Inferior parietal cortex (tissue), 1 donor: ENCODE results near the gene UNC5C.
A peak's percentile ranks its signal among the peaks of the same experiment; 100 is the strongest.
"Not testable (repeated sequence)": the region's sequence is repeated elsewhere in the genome, so short reads cannot be mapped to it uniquely, and the experiment has no call there.

Source experiments
- DNase-seq: peaks from one replicate; pipeline ENCODE4 v3.0.0-alpha.2; 2016; ENCODE audit errors: extremely low spot score

Gene UNC5C

DNA sequence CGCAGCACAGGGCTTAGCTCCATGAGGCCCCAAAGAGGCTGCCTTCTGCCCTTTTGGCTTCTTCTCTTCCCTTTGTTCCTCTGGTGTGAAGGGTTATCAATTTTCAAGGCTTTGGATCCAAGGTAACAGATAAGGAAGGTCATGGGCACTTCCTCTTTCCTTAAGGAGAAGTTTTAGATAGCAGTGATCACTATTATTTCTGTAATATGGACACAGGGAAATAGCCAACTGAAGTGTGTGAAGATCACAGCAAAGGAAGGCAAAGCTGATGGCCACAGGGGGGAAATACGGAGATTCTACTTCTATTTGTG is 366.8 kb downstream of the UNC5C start:
- no peak for DNase-seq

GRCh38 chr4:95181243-95181995 is 367.4 kb downstream of the UNC5C start:
- DNase-seq, result no peak

DNA sequence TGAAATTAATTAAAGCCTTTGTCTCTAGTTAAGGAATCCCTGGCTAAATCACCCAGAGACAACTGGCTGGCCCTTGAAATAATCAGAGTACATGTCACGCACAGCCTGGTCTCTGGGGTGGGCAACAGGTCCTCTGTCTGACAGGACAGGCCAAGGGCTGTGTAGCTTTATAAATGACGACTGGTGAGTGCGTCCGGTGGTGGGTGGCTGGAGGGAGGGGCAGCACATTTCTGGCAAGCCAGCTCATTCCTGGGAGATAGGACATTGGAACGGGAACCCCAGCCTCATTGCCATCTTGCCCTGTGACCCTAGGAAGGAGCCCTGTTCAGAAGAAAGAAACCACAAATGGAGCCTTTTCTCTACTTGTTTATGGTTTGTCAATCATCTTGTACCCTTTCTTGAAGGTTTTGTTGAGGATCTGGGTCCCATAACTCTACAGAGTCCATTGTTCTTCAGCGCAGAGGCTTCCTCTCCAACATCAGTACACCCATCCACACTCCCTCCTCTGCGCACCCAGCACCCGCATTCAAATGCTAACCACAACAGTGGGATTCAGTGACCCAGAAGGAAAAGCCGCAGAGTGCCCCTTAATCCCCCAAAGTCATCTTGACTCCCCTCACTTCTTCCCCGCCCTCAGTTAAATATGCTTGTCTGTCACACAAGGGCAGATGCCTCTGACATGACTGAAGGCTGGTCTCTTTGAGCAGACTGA is 368.1 kb downstream of the UNC5C start:
- no peak for DNase-seq

GRCh38 chr4:95178938-95179337 is 369.8 kb downstream of the UNC5C start:
- DNase-seq, result no peak

DNA sequence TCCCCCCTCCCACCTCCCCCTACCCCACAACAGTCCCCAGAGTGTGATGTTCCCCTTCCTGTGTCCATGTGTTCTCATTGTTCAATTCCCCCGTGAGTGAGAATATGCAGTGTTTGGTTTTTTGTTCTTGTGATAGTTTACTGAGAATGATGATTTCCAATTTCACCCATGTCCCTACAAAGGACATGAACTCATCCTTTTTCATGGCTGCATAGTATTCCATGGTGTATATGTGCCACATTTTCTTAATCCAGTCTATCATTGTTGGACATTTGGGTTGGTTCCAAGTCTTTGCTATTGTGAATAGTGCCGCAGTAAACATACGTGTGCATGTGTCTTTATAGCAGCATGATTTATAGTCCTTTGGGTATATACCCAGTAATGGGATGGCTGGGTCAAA is 377.4 kb downstream of the UNC5C start:
- not testable (repeated sequence) for DNase-seq

DNA sequence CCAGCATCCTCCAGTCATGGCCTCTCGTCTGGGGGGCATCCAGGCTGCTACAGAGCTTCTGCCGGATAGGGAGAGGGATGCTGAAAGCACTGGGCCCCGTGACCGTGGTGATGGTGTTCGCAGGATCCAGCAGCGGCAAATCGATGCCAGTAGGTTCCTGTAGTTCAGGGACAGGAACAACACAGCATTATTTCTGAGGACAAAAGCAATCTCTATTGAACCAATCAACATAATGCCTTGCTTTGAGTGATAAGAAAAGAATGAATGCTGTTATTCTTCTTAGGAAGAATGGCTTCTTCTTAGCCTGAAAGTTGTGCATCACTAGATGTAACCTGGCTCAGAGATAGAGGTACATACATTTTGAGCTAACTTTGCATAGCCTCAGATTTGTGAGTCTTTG is 378.6 kb downstream of the UNC5C start:
- peak; percentile 61 for DNase-seq

DNA sequence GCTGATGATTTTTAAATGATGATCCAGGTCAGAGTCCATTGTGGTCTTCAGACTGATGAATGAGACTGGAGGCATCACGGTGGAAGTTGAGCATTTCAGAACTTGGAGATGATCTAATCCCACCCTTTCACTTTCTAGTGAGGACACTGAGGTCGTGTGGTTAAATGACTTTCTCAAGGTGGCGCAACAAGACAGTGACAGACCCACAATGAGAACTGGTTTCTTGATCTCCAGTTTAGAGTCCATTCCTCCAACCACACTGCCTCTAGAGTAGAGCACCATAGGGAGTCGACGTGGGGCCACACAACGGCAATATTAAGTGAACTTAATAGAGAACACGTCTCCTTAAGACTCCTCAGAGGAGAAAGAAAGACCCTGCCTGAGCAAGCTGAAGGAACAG is 381.0 kb downstream of the UNC5C start:
- no peak for DNase-seq

- DNase-seq, result peak; percentile 94
Measured at GRCh38 chr4:95165926-95166524, 382.7 kb downstream of the UNC5C start.

DNA sequence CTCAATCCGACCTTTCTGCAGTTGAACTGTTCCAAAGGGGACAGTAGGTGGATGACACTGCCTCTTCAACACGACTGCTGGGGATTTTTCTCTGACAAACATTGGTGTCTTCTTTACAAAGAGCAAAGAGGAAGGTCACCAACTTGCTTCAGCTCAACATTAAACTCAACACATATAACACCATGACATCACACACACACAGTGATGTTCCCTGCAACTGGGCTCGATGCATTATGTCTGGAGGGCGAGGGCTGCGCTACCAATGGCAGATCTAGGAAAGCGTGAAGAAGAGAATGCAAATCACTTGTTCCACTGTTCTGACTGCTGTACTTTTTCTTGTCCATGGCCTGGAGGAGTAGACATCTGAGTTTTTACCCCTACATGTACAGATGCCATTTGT is 385.9 kb downstream of the UNC5C start:
- no peak for DNase-seq

DNA sequence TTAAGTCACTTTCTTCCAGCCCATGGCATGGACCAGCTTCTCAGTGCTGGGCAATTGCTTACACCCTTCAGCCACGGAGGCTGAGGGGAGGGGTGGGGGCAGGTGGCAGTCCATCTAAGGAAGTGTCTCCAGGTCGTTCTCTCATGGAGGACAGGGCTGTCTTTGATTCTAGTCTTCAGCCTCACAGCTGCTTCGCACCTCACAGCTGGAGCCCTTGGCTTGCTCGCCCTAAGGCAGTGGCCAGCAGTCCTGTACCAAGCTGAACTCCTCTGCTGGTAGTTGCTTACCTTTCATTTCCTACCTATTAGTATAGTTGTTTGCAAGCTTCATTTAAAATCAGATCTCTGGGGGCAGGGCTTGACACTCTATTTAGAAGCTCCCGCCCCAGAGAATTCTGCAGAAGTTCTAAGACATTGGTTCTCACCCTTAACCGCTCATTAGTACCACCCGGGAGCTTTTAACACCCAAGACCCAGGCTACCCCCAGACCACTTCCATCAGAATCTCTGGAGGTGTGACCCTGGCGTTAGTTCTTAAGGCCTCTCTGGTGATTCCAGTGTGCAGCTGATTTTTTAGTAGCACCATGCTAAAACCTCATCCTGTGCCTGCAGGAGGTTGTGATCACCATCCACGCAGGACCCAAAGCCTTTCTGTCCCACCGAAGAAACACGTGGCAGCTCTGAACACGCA is 386.8 kb downstream of the UNC5C start:
- no peak for DNase-seq

DNA sequence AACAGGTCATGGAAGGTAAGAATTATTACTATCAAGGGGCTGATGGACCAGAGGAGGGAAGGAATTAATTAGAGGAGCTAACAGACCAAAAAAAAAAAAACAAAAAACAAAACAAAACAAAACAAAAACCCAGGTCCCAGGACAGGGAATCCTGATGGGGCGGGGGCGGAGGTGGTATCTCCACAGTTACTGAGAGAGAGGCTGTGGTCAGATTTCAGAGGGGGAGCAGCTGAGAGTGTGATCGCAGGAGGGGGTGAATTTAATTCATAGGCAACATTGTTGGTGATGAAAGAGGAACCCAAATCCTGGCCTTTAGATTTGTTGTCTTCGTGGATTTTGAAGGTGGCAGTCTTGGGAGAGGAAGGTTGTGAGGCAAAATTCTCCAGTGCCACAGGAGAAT is 389.4 kb downstream of the UNC5C start:
- DNase-seq, result no peak

DNA sequence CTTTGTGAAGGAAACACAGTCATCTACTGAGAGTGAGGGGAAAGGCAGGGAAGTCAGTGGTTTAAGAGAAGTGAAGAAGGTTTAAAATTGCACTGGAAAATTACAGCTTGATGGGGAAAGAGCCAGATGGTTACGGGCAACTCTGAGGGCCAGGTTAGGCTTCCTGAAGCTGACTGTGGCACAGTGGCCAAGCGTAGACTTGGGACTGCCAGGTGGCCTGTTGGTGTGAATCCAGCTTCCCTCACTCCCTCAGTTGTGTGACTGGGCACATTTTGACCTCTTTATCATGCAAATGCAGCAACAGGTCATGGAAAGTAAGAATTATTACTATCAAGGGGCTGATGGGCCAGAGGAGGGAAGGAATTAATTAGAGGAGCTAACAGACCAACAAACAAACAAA is 390.1 kb downstream of the UNC5C start:
- no peak for DNase-seq

DNA sequence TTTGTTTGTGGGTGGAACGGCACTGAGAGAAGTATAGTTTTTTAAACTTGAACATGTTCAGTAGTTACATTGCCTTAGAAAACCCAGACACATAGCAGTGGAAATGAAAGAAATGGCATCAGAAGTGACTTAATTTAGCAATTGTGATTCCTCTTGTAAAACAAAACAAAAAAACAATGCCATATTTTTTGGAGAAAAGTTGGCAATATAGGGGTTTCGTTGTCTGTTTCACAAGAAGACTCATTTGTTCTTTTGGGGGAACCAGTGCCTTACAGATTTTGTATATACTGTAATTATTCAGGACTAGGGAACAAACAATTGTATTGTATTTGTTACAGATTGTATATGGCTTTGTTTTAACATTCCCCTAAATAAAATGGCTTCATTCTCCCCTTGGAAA is 390.7 kb downstream of the UNC5C start:
- DNase-seq, result no peak

DNA sequence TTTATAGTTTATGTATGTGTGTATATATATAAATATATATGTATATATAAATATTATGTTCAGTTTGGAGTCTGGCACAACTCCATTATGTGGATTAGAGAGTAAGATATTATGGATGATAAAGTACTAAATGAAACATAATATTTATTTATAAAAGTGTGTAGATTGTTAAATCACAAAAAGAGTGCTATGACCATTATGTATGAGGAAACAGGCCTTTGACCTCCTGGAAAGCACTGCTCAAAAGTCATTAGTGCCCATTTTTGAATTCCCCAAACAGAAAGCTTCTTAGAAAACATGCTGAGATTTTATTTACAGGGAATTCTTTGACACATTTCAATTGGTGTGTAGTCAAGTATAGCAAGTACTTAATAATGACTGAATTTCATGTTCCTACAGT is 391.2 kb downstream of the UNC5C start:
- DNase-seq, result no peak

- DNase-seq, result no peak
Measured at GRCh38 chr4:95156452-95156765, 392.4 kb downstream of the UNC5C start.

GRCh38 chr4:95155759-95156451 is 392.9 kb downstream of the UNC5C start:
- DNase-seq, result peak; percentile 81

DNA sequence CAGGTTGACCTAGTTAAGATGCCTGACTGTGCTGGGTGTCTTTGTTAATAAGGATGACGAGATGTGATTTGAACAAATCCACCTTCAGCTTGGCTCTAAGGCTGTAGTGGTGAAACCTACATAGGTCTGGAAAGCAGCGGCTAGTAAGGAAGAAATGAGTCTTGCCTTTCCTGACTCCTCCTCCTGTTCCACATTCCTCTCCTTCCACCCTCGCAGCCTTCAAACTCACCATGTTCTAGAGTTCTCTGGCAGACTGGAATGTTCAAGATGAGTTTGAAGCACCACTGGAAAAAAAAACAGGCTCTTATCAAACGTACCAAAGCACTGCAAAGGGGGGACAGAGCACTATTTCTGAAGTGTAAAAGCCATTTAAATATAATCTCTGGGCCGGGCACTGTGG is 395.6 kb downstream of the UNC5C start:
- DNase-seq, result no peak

GRCh38 chr4:95151255-95151654 is 397.5 kb downstream of the UNC5C start:
- DNase-seq, result no peak

GRCh38 chr4:95142932-95143331 is 405.8 kb downstream of the UNC5C start:
- DNase-seq, result no peak

DNA sequence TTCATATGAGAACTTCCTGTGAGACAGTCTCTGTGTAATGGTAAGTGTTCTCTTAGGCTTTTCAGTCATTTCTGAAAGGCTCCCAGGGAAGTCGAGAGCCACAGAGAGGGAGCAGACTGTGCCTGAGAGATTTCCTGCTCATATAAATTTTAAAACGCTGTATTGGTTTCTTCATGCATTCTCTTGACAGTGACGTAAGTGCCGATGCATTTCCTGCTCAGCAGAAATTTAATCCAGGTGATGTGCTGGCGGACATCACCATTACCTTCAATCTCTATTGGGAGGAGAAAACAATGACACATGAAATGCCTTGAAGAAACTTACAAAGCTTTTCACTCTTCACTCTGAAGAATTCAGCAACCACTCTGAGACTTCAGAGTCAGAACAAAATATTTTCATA is 407.4 kb downstream of the UNC5C start:
- DNase-seq, result no peak

- not testable (repeated sequence) for DNase-seq
Measured at GRCh38 chr4:95139424-95139823, 409.3 kb downstream of the UNC5C start.

DNA sequence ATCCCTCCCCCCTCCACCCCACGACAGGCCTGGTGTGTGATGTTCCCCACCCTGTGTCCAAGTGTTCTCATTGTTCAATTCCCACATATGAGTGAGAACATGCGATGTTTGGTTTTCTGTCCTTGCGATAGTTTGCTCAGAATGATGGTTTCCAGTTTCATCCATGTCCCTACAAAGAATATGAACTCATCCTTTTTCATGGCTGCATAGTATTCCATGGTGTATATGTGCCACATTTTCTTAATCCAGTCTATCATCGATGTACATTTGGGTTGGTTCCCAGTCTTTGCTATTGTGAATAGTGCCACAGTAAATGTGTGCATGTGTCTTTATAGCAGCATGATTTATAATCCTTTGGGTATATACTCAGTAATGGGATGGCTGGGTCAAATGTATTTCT is 414.8 kb downstream of the UNC5C start:
- not testable (repeated sequence) for DNase-seq
